KOPT-K1 (cell line): Measurements from ENCODE around the gene KSR2.
"Not testable (repeated sequence)": the region's sequence is repeated elsewhere in the genome, so short reads cannot be mapped to it uniquely, and the experiment has no call there.

ENCODE experiments used
- H3K27ac ChIP-seq: fragments of 200-600 bp; sonication (generic); 2 replicates; pipeline ENCODE4 v1.5.1; 2016; ENCODE audit warnings: antibody characterized with exemption, mild to moderate bottlenecking, low read depth, low read length; ENCODE audit not compliant: poor library complexity, severe bottlenecking
- H3K36me3 ChIP-seq: fragments of 200-600 bp; sonication (generic); 2 replicates; pipeline ENCODE4 v1.5.1; 2017; ENCODE audit warnings: antibody characterized with exemption, mild to moderate bottlenecking, low read length, moderate library complexity; ENCODE audit not compliant: insufficient read depth
- H3K9me3 ChIP-seq: fragments of 200-600 bp; sonication (generic); 2 replicates; pipeline ENCODE4 v1.5.1; 2017; ENCODE audit warnings: antibody characterized with exemption, low read length, mild to moderate bottlenecking; ENCODE audit not compliant: insufficient read depth, poor library complexity, severe bottlenecking

KSR2 gene

DNA sequence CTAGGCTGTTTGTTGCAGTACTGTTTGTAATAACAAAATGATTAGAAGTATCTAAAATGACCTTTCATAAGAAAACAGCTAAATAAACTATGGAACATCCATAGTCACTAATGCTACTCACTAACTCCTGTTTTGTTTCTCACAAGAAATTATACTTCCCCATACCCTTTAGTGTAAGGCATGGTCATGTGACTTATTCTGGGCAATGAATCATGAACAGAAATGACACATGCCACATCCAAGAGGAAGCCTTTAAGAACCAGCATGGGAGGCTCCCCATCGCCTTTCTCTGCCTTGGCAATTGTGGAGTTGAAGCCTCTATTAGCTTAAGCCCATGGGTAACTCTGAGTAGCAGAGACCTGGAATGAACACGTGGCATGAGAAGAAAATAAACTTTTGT, 49.3 kb downstream of the KSR2 start:
- Histone ChIP-seq H3K9me3 (no peaks in the 10 kb centered on the region), H3K27ac (no peak overlapping the region), H3K36me3 (no peaks in the 10 kb centered on the region)

DNA sequence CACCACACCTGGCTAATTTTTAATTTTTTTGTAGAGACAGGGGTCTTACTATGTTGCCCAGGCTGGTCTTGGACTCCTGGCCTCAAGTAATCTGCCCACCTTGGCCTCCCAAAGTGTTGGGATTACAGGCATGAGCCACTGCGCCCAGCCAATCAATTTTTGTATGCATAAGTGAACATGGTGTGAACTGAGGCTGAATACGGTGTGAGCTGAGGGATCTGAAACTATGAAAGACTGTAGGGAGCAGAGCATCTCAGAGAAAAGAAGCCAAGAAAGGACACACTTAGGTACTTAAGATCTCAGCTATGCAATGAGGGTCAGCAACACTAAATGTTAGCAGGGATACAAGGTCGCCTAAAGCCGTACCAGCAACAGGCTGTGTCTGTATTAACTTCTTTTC, 54.1 kb downstream of the KSR2 start:
- Histone ChIP-seq H3K36me3 (no peaks in the 10 kb centered on the region), H3K27ac (no peak overlapping the region), H3K9me3 (peaks cover 8% of the 10 kb centered on the region)

DNA sequence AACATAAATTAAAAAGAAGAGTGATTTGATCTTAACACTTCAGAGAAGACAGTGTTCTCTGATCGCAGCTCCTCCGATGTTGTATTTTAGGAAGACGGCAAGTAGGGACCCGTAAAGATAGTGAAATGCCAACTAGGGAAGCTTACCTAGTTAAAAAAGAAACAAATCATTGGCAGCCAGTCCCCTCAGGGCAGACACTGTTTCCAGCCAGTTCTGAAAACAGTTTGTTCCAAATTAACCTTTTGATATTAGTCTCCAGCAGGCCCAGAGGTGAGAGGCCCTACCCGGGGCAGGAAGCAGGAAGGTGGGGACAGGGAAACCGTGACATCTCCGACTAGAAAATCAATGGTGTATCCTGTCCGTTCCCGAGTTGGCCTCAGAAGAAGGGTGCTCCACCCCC, 56.0 kb downstream of the KSR2 start:
- H3K36me3 ChIP-seq = no peaks in the 10 kb centered on the region
- no peak overlapping the region for H3K27ac ChIP-seq
- H3K9me3 ChIP-seq = peaks cover 8% of the 10 kb centered on the region

DNA sequence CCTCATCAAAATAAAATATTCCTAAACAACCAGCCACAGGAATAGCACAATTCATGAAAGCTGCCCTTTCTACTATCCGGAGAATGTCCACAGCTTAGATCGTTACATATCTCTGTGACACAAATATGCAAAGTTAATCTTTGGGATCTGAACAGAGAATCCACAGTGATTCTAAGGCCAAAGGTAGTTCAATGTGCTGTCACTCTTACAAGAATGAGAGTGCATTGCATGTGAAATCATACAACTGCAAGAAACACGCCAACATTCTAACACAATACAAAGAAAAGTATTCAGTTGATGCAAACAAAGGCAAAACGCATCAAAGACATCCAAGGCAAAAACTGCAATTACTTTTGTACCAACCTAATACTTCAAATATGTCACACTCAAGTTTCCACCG, 60.4 kb downstream of the KSR2 start:
- Histone ChIP-seq H3K27ac (no peak overlapping the region), H3K9me3 (peaks cover 8% of the 10 kb centered on the region), H3K36me3 (no peaks in the 10 kb centered on the region)

DNA sequence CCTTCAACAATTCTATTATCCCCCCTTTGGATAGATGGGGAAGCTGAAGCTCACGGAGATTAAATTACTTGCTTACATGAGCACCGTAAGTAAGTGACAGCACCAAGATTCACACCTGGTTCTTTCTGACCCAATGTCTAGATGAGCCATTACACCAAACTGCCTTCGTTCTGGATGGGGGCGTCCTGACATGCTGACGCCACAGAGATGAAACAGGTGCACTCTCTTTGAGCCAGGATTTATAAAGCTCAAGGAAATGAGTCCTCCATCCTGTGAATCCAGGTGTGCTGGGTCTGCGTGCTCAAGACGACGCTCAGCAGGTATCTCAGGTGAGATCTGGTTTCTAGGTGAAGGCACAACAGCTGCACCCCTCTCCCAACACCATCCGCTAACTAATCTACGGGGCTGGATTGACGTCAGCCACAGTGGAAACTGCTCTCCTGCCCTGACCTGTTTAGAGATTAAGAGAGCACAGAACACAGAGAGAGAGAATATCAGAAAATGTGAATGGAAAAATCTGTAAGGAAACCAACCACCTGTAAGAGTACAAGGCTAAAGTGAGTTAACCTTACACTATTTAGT, 61.6 kb downstream of the KSR2 start:
- H3K36me3 ChIP-seq = no peaks in the 10 kb centered on the region
- H3K9me3 ChIP-seq = peaks cover 8% of the 10 kb centered on the region
- no peak overlapping the region for H3K27ac ChIP-seq

DNA sequence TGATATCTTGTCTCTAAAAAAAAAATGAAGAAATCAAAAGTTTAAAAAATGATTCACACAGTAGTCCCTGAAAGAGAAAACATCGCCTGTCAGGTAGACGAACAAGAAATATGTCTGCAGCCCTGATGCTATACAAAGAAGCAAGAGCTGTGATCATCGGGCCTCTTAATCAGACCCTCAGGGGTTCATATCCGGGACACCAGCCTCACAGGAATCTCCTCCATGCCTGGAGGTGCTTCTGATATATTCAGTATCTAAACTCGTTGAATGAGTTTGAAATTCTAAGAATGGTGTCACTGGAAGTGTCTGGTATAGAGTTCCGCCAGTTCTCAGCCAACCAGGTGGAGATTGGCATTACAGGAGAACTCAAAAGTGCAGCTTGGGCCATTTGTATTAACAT, 64.7 kb downstream of the KSR2 start:
- no peak overlapping the region for H3K27ac ChIP-seq
- H3K9me3 ChIP-seq = no peaks in the 10 kb centered on the region
- H3K36me3 ChIP-seq = no peaks in the 10 kb centered on the region

DNA sequence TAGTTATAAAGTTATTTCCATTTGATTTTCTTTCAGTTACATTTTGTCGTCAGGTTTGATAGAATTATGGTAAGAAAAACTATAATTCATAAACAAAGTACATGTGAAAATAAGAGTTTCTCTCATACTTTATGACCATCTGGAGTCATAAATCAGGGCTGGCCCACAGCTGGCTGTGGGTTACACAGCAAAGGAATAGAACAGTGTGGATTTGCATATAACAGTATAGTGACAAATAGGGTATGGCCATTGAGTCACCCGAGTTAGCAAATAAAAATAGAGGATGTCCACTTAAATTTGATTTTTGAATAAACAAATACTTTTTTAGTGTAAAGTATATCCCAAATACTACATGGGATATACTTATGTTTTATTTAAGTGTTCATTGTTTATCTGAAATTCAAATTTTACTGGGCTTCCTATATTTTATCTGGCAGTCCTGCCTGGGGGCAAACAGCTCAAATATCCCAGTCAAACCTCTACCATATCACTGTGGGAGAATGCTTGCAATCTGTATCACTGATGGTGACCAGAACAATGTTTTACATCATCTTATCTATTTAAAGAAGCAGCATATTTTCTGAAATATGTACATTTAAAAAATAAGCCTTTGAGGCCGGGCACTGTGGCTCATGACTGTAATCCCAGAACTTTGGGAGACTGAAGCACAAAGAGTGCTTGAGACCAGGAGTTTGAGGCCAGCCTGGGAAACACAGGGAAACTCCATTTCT, 65.5 kb downstream of the KSR2 start:
- Histone ChIP-seq H3K27ac (no peak overlapping the region), H3K9me3 (no peaks in the 10 kb centered on the region), H3K36me3 (no peaks in the 10 kb centered on the region)

DNA sequence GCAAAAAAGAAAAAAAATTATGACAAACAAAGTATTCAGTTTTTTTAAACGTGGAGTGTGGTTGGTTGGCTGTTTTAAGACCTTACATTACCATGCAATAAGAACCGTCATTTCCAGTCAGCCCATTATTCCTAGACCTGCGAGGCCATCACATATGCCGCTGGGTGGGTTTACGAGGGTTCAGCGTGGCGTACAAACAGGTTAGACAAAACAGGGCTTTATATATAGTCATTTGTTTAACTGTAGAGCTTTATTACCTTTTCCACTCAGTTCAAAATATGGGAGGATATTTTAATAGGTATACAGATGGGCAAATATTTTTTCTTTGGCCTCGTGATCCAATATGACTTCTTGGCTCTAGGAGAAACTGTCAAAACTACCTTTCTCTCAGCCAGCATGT, 67.2 kb downstream of the KSR2 start:
- Histone ChIP-seq H3K36me3 (no peaks in the 10 kb centered on the region), H3K27ac (no peak overlapping the region)

DNA sequence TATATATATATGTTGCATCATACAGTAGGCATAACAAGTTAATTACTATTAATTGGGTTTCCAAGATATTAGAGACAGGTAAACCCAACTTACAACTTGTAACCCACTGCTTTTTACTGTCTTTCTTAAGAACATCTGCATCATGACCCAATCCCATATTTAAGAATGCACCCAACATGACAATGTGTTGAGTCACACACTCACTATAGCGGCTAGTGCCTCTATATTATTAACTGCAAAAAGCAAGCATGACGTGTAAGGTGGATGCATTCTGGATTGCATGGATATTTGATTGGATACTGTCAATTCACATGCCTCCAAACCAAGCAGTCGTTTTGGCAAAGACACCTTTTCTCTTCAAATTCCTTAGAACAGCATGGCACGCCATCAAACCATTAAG, 68.2 kb downstream of the KSR2 start:
- no peaks in the 10 kb centered on the region for H3K36me3 ChIP-seq
- H3K27ac ChIP-seq = no peak overlapping the region
- H3K9me3 ChIP-seq = no peaks in the 10 kb centered on the region

More for the DNA sequence above, 67.2 kb downstream of the KSR2 start:
- H3K9me3 ChIP-seq = no peaks in the 10 kb centered on the region

DNA sequence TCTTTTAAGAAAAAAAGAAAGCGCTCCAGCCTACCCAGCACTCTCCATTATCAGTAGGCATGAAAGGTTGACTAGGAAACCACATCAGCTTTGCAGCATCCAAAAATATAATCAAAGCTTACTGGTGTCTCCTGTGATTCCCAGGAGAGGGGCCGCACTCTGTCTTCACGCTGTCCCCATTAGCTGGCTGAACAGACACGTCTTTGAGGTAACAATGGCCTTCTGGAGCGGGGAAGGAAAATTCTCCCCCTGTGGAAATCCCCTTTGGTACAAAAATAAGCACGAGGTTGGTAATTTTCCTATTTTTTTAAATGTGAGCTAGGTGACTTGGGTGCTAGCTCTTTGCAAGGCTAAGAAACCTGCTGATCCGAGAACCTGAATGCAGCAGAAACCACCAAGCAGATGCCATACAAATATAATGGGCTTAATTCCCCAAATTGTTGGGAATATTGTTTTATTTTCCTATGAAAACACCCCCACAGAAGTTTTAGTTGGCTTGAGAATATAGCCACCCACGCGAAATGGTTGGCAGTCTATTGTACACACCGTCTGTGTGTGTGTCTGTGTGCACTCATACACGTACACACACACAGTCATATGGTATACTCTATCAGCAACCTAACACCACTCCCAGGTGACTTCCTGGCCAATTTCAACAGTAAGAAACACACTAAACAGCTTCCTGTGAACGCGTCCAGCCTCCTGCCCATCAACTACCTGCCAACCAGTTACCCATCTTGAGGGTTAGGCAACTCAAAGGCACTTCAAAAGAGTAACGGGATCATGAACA, 71.2 kb downstream of the KSR2 start:
- no peak overlapping the region for H3K27ac ChIP-seq
- H3K9me3 ChIP-seq = no peaks in the 10 kb centered on the region
- no peaks in the 10 kb centered on the region for H3K36me3 ChIP-seq

DNA sequence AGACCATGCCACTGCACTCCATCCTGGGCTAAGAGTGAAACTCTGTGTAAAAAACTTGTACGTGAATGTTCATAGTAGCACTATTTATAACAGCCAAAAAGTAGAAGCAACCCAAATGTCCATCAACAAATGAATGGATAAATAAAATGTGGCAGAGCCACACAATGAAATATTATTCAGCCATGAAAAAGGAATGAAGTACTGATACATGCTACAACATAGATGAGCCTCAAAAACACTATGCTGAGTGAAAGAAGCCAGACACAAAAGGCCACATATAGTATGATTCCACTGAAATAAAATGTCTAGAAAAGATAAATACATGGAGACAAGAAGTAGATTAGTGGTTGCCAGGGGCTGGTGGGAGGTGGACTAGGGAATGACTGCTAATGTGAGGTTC, 72.8 kb downstream of the KSR2 start:
- no peaks in the 10 kb centered on the region for H3K36me3 ChIP-seq
- no peak overlapping the region for H3K27ac ChIP-seq
- no peaks in the 10 kb centered on the region for H3K9me3 ChIP-seq

DNA sequence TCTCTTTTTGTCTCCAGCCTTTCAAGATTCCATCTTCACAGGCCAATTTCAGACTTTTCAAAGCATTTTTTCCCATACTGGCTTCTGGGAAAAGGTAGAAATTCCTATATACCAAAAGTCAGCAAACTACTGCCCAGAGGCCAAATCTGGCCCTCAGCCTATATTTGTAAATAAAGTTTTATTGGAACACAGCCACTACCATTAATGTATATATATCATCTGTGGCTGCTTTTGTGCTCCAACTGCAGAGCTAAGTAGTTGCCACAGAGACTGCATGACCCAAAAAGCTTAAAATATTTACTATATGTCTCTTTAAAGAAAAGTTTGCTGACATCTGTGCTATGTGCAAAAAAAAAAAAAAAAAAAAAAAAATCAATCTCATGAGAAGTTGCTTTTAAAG, 76.3 kb downstream of the KSR2 start:
- H3K36me3 ChIP-seq = no peaks in the 10 kb centered on the region
- no peak overlapping the region for H3K27ac ChIP-seq
- H3K9me3 ChIP-seq = no peaks in the 10 kb centered on the region

DNA sequence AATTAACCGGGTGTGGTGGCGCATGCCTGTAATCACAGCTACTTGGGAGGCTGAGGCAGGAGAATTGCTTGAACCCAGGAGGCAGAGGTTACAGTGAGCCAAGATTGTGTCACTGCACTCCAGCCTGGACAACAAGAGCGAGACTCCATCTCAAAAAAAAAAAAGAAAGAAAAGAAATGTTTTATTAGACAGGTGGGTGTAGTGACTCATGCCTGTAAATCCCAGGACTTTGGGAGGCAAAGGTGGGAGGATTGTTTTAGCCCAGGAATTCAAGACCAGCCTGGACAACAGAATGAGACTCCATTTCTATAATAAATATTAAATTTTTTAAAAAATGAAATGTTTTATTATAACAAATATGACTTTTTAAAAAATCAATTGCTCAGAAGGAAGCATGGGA, 77.5 kb downstream of the KSR2 start:
- H3K27ac ChIP-seq, H3K9me3 ChIP-seq, H3K36me3 ChIP-seq: not testable (repeated sequence)

DNA sequence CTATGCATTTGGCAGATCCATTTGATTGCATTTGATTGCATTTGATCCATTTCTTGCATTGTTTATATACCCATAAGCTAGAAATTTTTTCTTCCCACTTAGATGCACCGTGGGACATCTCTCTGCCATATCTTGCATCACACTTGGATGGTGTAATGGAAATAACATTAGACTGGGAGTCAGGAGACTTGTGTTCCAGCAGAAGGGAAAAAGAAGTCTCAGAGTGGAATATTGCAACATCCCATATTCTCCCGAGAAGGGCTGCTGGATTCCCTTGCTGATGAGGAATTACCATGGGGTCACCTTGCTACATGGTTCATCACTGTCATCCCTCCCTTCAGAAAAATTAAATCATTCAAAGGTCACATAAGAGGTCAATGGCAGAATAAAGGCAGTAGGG, 78.1 kb downstream of the KSR2 start:
- Histone ChIP-seq H3K27ac (no peak overlapping the region), H3K36me3 (no peaks in the 10 kb centered on the region), H3K9me3 (no peaks in the 10 kb centered on the region)

DNA sequence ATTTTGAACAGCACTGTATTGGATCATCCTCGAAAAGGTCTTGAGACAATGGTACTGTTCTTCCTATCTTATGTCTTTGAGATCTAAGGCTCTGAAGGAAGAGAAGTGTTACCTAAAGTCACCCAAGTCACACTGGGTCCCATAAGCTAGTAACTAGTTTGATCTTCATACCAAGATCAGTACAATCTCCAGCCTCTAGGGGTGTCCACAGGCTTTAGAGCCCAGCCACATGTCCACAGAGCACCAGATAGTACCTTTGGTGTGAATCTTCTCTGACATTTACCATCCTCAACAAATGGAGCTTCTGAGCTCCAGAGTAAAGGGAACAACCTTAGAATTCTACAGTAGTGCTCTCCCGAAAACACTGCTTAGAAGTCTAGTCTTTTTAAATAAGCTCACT, 78.7 kb downstream of the KSR2 start:
- Histone ChIP-seq H3K27ac (no peak overlapping the region), H3K36me3 (no peaks in the 10 kb centered on the region), H3K9me3 (no peaks in the 10 kb centered on the region)

DNA sequence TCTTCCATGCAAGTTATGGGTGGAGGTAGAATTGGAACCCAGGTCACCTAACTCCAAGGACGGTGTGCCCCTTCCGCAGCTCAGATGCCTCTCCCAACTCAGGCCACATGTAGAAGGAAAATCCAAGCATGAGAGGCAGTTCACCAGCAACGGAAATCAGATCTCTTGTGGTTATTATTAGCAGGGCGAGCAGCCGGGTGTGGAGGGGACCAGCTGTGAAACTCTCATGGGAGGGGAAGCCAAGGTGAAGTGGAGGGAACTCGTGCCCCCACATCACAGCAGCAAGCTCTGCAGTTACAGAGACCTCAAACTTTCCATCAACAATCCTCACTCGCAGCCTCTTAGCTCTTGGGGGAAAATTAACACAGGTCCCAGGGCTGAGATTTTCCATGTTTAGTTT, 79.7 kb downstream of the KSR2 start:
- Histone ChIP-seq H3K36me3 (no peaks in the 10 kb centered on the region), H3K27ac (no peak overlapping the region), H3K9me3 (no peaks in the 10 kb centered on the region)
